GM10266 (cell line): Measurements from ENCODE around the gene RPL11.

Experiments
- DNase-seq: peaks from one replicate; pipeline ENCODE4 v3.0.0; 2012; ENCODE audit errors: extremely low spot score
- CTCF ChIP-seq: IDR thresholded peaks from 2 replicates; pipeline ENCODE4 v1.5.1; 2012; ENCODE audit warnings: mild to moderate bottlenecking, low read depth; ENCODE audit not compliant: control insufficient read depth, insufficient read depth; ENCODE audit errors: missing control alignments

RPL11 gene

DNA sequence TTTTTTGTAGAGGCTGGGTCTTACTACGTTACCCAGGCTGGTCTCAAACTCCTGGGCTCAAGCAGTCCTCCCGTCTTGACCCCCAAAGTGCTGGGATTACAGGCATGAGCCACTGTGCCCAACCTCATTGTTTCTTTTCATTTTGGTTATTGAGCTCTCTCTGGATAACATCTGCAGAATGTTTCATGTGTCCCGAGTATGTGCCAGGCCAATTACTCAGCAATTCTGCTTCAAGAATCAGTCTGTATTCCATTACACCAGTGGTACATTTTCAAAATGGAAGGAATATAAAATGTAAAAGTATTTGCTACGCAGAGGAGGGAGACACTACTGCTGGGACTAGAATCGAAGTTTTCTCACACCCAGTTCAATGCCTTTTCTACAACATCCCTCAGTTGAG is 50.0 kb downstream of the RPL11 start:
- no peak for TF ChIP-seq CTCF
- DNase-seq, result no peak

DNA sequence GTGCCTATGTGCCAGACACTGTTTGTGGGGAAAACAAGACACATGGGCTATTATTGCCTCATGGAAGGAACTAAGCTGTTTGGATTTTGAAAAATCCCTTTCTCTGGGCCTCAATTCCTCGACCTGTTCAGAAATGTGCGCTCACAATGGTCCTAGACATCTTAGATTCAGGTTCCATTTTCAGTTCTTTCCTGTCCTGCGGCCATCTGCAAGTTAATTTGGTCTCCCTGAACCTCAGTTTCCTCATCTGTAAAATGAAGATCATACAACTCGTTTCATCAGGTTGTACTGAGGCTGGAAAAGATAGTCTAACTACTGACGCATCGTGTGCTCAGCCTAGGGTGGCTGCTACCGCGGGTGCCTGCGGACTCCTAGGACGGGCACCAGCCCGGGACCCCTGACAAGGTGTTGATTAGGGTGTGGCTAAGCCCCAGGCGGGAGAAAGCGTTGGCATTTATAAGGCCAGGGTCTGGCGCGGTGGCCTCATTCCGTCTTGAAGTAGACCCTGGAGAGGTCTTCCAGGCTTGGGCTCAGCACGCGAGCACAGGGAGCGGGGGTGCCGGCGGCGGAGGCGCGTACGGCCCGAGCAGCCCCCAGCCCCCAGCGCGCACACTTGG is 51.2 kb downstream of the RPL11 start:
- TF ChIP-seq CTCF, result no peak
- no peak for DNase-seq

DNA sequence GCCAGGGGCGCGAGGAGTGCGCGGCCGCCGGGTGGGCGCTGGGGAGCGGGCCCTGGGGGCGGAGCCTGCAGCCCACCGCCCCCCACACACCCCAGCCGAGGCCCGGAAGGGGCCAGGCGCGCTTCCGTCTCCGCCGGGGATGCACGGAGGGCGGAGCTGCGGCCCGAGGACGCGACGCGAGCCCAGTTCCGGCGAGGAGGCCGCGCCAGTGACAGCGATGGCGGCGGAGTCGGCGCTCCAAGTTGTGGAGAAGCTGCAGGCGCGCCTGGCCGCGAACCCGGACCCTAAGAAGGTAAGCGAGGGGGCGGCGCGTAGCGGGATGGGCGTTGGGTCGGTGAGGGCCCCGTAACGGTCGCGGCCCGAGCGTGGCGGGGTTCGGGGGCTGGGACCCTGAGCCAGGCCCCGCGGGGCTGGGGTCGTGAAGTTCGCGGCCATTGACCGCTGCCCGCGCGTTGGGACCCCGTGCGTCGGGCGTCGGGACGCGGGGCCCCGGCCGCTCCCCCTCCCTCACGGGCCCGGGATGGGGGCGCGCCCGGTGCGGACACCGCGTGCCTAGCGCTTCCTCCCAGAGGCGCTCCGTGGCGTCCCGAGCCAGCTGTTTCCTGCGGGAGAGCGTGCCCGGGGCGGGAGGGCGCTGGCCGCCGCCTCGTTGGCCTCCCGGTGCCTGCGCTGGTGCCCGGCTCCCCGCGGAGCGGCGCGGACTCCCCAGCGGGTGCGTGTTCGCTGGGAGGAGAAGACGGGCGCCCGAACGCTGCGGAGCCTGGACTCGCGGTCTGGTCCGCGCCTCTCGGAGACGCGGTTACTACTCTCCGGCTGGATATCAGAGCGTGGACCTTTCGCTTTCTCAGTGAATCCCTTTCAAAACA is 51.9 kb downstream of the RPL11 start, which contains the start of gene ELOA:
Gene ELOA, plus strand, starts transcription at position 185 of the 866 bp plus-strand sequence. Its CDS starts 33 bp downstream, at position 218.
- TF ChIP-seq CTCF, result no peak

GRCh38 chr1:23745515-23745914 is 53.9 kb downstream of the RPL11 start:
- TF ChIP-seq CTCF, result peak; percentile 32
- DNase-seq, result peak; percentile 76

More for the DNA sequence above, 51.9 kb downstream of the RPL11 start, which contains the start of gene ELOA:
- DNase-seq, result peak; percentile 95
